Renal cortical epithelial cell (primary cell): ENCODE data around the gene IPCEF1. TPM values are rescaled to one million over a fixed set of nuclear protein-coding genes. Genes with fewer than 3 reads are reported as not detected.

Source experiments
- DNase-seq: peaks from one replicate; pipeline ENCODE4 v3.0.0-alpha.2; 2011; ENCODE audit warnings: low read depth
- total RNA-seq: library from RNA; depleted of rRNA; stranded (reverse); fragments of >200 nt; gene quantifications from 2 replicates; pipeline ENCODE4 v1.2.3, GENCODE V29; 2014

Gene IPCEF1
- total RNA-seq, 1 donor from 2014 or later = 0.40 TPM

GRCh38 chr6:154295733-154296132 is 60.9 kb downstream of the IPCEF1 start:
- DNase-seq = no peak

DNA sequence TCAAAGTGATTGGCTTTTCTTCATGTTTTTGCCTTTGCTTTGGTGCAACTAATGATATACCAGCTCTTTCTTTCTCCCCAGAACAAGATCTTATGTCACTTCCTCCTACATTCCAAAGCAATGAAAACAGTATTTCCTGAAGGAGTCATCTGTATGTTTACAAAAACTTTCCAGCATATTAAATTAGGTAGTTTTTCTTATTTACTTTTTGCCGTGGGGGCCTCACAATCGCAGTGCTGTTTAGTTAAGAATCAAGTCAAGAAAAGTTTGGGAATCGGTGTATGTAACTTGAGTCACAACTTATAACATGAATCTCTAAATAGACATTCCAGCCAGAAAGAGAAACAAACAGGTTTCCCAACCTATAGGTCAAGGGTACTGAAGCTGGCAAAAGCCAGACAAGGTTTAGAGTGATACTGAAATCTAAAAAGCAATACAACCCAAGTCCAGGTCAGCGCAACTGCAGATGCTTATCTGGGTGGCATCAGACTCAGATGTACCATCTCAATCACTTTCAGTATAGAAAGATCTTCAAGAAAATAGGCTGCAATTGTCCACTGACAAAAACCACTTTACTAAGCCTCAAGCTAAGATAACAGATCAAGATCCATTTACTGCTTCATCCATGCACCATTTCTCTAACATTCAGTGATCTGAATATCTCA is 63.6 kb downstream of the IPCEF1 start:
- peak; percentile 98 for DNase-seq

- DNase-seq = peak; percentile 59
Measured at GRCh38 chr6:154292066-154292465, 64.5 kb downstream of the IPCEF1 start.

DNA sequence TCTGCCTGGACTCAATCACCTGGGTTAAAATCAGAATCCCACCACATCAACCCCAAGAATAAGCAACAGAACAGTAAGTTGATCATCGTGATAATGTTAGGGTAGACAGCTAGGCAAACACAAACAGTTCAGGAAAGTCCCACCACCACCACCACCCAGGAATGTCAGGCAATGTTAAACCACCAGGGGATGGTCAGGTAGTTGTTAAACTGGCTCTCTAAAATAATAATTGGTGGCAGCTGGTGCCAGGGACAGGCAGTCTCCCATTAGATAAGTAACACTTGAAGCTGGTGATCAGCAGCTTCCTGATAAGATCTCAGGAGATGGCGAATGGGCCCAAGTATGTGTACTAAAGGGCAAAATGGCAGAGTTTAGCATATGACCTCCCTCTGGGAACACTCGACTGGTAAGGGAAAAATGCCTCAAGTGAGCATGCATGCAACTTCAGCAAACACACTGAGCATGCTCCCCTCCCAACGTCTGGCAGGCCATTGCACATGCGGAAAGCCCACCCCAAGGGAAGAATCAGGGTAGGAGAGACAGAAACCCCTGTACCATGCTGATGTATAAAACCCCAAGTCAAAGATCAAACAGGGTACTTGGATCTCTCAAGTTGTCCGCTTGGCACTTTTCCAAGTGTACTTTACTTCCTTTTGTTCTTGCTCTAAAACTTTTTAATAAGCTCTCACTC is 66.6 kb downstream of the IPCEF1 start:
- peak; percentile 20 for DNase-seq

DNA sequence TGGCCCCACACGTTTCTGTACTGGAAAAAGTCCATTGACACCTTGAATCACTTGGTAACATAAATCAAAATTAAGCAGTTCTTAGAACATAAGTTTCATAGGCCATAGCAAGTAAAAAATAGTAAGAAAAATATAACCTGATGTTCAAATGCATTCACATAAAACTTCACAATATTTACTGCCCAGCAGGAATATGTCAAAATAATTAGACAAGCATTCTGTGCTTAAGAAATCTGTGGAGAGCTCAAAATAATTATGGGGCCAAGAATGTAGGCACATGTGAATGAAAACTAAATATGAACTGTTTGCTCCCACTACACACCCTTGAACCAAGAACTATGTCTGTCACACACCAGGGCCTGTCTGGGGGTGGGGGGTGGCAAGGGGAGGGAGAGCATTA is 70.8 kb downstream of the IPCEF1 start:
- DNase-seq = no peak

- DNase-seq = no peak
Measured at GRCh38 chr6:154284313-154284853, 72.2 kb downstream of the IPCEF1 start.

- no peak for DNase-seq
Measured at GRCh38 chr6:154280521-154280920, 76.1 kb downstream of the IPCEF1 start.

- no peak for DNase-seq
Measured at GRCh38 chr6:154277629-154278017, 79.0 kb downstream of the IPCEF1 start.

- peak; percentile 81 for DNase-seq
Measured at GRCh38 chr6:154276810-154277628, 79.6 kb downstream of the IPCEF1 start.

GRCh38 chr6:154274168-154274567 is 82.4 kb downstream of the IPCEF1 start:
- DNase-seq = no peak

DNA sequence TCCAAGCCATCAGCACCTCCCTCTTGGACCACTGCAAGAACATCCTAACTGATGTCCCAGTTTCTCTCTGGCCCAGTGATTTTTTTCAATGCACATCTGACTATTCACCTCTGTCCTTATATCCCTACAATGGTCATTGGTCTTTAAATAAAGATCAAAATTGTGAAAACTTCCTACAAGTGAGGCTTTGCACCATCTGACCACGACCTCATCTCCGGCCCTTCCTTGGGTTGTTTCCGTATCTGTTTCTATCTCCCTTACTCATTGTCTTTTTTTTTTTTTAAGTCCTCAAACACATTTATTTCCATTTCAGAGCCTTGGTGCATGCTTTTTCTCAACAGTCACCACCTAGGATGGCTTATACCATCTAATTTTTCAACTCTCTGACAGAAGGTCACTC is 88.1 kb downstream of the IPCEF1 start:
- DNase-seq = no peak

DNA sequence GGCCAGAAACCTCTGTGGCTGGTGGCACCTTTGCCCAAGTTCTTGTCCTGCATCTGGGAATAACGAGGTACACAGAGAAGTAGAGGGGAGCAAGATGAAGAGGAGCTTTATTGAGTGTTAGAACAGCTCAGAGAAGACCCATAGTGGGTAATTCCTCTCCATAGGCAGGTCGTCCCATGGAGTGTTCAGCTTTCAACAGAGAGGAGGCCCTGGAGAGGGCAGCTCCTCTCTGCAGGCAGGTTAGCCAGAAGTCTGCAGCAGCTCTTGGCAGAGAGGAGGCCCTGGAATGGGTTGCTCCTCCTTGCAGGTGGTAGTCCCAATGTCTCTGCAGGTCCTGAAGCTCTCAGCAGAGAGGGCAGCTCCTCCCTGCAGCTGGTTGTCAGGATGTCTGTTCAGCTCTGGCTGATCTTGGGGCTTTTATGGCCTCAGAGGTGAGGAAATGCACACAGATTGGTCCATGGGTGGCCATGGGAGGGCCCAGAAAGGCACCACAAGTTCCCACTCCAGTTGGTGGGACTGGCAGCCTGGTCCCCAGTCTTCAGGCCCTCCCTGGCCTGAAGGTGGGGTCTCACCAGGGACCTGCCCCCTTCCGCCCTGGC is 89.0 kb downstream of the IPCEF1 start:
- DNase-seq = no peak

DNA sequence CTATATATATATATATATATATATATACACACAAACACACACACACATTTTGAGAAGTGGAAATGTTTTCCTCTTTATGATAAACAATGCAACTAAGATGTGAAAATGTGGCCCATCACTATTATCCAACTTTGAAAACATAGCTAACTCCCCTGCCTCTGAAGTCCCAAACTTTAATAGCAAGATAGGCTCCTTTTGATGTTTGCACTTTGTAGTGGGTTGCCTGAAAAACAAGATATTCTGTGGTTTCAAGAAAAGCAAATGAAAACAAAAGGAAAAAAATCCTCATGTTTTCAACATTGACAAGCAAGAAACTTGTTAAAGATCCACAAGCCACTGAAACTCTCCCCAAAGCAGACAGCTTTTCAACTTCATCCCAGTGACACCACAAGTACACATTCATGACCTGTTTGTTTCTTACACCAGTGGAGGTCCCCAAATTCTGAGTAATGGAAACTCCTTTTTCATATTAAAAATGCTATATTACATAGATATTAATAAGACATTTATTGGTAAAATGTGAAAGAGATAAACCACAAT is 90.0 kb downstream of the IPCEF1 start:
- DNase-seq = no peak

DNA sequence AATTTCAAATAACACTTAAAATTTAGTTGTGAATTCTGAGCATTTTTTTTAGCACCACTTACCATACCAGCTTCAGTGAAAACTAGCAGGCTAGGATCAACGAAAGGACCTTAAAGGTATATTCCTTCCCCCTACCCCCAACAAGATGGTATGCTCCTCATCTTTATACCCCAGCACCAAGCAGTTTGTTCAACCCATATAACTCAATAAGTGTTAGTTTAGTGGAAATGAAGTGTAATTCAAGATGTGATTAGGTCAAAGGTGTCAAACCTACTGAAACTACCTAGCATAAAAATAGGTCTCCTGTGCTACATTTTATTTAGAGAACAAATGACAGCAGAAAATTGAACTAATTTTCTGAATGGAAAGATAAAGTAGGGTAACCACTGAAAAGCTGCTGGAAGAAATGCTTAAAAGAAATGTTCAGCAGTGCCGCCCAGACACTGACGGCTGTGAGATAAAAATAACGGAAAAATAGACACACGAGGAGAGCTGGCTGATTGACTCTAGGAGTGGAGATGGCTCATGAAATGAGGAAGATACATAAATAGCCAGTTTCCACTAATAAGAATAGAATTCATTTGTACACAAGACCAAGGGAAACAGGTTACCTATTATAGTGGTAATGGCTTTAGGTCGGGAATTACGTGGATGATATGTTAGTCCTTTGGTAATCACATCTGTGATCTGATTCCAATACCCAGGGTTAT is 94.8 kb downstream of the IPCEF1 start:
- no peak for DNase-seq

DNA sequence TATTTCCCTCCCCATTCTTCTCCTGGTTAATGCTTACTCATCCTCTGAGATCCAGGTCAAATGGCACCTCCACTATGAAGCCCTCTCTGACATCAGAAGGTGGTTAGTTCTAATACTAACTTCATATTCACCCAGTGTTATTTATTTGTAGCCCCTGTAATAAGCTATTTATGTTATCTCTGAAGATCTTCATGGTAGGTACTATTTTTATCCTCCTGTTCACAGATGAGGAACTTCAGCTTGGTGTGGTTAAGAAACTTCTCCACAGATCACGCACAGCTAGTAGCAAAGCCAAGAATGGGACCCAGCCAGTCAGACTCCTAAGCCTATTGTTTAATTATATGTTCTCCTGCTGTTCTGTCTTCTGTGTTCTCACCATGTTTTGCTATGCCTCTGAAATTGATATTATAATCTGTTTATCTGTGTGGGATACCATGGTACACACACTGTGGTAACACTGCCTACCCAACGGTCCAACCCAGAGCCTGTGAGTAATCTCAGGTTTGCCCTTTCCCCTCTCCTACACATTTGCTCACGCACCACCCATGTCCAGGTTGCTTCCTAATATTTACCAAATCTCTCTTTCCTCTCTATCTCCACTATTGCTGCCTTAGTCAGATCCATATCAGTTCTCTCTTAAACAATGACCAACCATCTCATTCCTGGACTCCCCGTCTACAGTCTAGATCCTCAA is 98.4 kb downstream of the IPCEF1 start:
- DNase-seq = peak; percentile 21

DNA sequence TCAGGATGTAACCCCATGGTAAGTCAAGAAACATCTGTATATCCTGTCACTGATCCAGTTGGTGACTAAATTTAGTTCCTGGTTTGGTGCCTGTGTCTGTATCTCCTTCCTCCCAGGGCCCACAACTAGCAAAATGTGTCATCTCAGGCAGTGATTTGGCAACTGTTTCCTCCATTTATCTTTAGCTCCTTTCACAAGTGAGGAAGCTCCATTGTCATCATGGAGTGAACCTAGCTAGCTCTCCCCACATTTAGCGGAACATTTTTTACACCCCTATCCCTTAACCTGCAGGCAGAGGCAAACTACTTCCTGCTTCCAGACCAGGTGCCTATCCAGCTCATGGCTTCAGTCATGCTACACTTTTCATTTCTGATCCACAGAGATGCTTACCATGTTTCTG is 99.5 kb downstream of the IPCEF1 start:
- DNase-seq = no peak

- peak; percentile 15 for DNase-seq
Measured at GRCh38 chr6:154252678-154253077, 103.9 kb downstream of the IPCEF1 start.

DNA sequence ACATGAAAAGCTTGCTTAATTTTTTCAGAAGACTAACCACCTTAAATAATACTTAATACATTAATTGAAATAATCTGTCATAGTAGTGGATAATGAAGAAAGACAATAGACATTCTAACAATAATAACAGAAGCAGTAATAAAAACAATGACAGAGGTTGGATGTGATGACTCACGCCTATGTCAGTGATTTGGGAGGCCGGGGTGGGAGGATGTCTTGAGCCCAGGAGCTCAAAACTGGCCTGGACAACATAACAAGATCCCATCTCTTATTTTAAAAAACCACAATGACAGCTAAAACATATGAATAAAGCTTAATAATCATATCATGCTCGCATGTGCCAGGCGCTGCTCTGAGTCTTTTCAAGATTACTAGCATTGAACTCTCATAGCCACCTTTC is 105.5 kb downstream of the IPCEF1 start:
- peak; percentile 11 for DNase-seq

DNA sequence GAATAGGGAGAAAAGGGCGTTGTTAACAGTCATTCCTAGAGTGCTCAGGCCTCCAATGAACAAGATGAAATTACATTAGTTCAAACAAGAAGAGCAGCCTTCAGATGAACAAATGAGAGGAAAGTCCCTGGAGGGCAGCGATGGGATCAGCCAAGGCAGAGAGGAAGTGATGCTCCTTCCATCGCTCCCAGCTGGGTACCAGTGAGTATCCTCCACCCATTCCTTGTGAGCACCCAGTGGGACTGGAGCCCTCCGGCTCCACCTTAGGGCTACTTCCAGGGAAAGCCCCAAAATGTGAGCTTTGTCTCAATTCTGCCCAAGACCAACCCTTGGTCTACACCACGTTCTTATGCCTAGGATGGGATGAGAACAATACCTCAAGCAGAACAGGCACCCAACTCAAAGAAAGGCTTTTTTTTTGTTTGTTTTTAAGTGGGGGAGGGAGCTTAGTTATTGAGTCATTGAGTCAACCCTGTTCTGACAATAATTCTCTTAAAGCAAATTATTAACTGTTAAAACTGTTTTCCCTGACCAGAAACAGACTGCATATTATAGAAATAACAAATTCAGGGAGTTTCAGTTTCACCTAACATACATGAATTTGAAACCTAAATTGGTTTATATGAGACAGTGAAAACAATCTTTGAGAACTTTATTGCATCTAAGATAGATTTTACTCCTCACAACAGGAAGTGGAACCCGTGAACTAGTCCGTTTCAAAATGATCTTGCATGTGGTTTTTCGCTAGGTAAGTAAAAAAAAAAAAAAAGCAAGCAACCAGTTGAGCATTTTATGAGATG is 106.9 kb downstream of the IPCEF1 start:
- DNase-seq = peak; percentile 87
